HEK293 (cell line): Measurements from ENCODE around the gene PYY.

Experiments
- EGR2 ChIP-seq: fragments of 450-650 bp; formaldehyde crosslinking; IDR thresholded peaks from 2 replicates; pipeline ENCODE4 v1.5.1; 2016; ENCODE audit warnings: low read depth, missing biosample characterization, missing genetic modification characterization
- FEZF1 ChIP-seq: fragments of 450-650 bp; formaldehyde crosslinking; IDR thresholded peaks from 2 replicates; pipeline ENCODE4 v1.5.1; 2016; ENCODE audit warnings: missing biosample characterization, missing genetic modification characterization
- GFI1B ChIP-seq: fragments of 450-650 bp; formaldehyde crosslinking; IDR thresholded peaks from 2 replicates; pipeline ENCODE4 v1.5.1; 2016; ENCODE audit warnings: missing biosample characterization, missing genetic modification characterization
- GLI2 ChIP-seq: fragments of 450-650 bp; formaldehyde crosslinking; IDR thresholded peaks from 2 replicates; pipeline ENCODE4; 2017; ENCODE audit warnings: missing biosample characterization, missing genetic modification characterization, low read depth, borderline replicate concordance
- HOXC10 ChIP-seq: sonication (generic); formaldehyde crosslinking; IDR thresholded peaks from 2 replicates; pipeline ENCODE4 v1.8.1; 2023; ENCODE audit warnings: mild to moderate bottlenecking, missing genetic modification reagents
- HOXD13 ChIP-seq: sonication (generic); formaldehyde crosslinking; IDR thresholded peaks from 2 replicates; pipeline ENCODE4 v1.8.0; 2022; ENCODE audit warnings: missing genetic modification reagents, borderline replicate concordance
- RBAK ChIP-seq: fragments of 450-650 bp; formaldehyde crosslinking; IDR thresholded peaks from 2 replicates; pipeline ENCODE4 v1.5.1; 2016; ENCODE audit warnings: missing biosample characterization, missing genetic modification characterization
- SCRT1 ChIP-seq: fragments of 450-650 bp; formaldehyde crosslinking; IDR thresholded peaks from 2 replicates; pipeline ENCODE4 v1.5.1; 2016; ENCODE audit warnings: missing biosample characterization, missing genetic modification characterization, borderline replicate concordance
- SCRT2 ChIP-seq: fragments of 450-650 bp; formaldehyde crosslinking; IDR thresholded peaks from 2 replicates; pipeline ENCODE4 v1.5.1; 2016; ENCODE audit warnings: missing biosample characterization, missing genetic modification characterization
- SP3 ChIP-seq: fragments of 450-650 bp; formaldehyde crosslinking; IDR thresholded peaks from 2 replicates; pipeline ENCODE4 v1.5.1; 2016; ENCODE audit warnings: missing biosample characterization, missing genetic modification characterization
- TCF7L2 ChIP-seq: IDR thresholded peaks from 2 replicates; pipeline ENCODE4 v1.6.1; 2011; ENCODE audit warnings: low read depth, mild to moderate bottlenecking, inconsistent platforms, low read length, moderate library complexity, borderline replicate concordance
- ZBTB17 ChIP-seq: fragments of 450-650 bp; formaldehyde crosslinking; IDR thresholded peaks from 2 replicates; pipeline ENCODE4 v1.5.1; 2016; ENCODE audit warnings: missing biosample characterization, missing genetic modification characterization
- ZBTB20 ChIP-seq: fragments of 450-650 bp; formaldehyde crosslinking; IDR thresholded peaks from 2 replicates; pipeline ENCODE4 v1.5.1; 2016; ENCODE audit warnings: missing biosample characterization, missing genetic modification characterization
- ZNF10 ChIP-seq: fragments of 450-650 bp; formaldehyde crosslinking; IDR thresholded peaks from 2 replicates; pipeline ENCODE4 v1.5.1; 2017; ENCODE audit warnings: missing biosample characterization, missing genetic modification characterization
- ZNF157 ChIP-seq: fragments of 450-650 bp; formaldehyde crosslinking; IDR thresholded peaks from 2 replicates; pipeline ENCODE4 v1.5.1; 2016; ENCODE audit warnings: missing biosample characterization, missing genetic modification characterization
- ZNF239 ChIP-seq: fragments of 450-650 bp; formaldehyde crosslinking; IDR thresholded peaks from 2 replicates; pipeline ENCODE4 v1.5.1; 2016; ENCODE audit warnings: missing biosample characterization, missing genetic modification characterization
- ZNF341 ChIP-seq: fragments of 450-650 bp; formaldehyde crosslinking; IDR thresholded peaks from 2 replicates; pipeline ENCODE4; 2016; ENCODE audit warnings: low read depth, missing biosample characterization, missing genetic modification characterization
- ZNF366 ChIP-seq: fragments of 450-650 bp; formaldehyde crosslinking; conservative IDR thresholded peaks from 2 replicates; pipeline ENCODE4 v1.5.1; 2016; ENCODE audit warnings: missing biosample characterization, missing genetic modification characterization
- ZNF426 ChIP-seq: fragments of 450-650 bp; formaldehyde crosslinking; IDR thresholded peaks from 2 replicates; pipeline ENCODE4 v1.5.1; 2017; ENCODE audit warnings: missing biosample characterization, missing genetic modification characterization, mild to moderate bottlenecking, inconsistent platforms, moderate library complexity
- ZNF473 ChIP-seq: fragments of 450-650 bp; formaldehyde crosslinking; IDR thresholded peaks from 2 replicates; pipeline ENCODE4 v1.5.1; 2017; ENCODE audit warnings: missing biosample characterization, missing genetic modification characterization
- ZNF571 ChIP-seq: fragments of 450-650 bp; formaldehyde crosslinking; IDR thresholded peaks from 2 replicates; pipeline ENCODE4 v1.5.0; 2017; ENCODE audit warnings: missing biosample characterization, missing genetic modification characterization
- ZNF621 ChIP-seq: fragments of 450-650 bp; formaldehyde crosslinking; IDR thresholded peaks from 2 replicates; pipeline ENCODE4 v1.5.1; 2017; ENCODE audit warnings: missing biosample characterization, missing genetic modification characterization
- ZNF654 ChIP-seq: fragments of 450-650 bp; formaldehyde crosslinking; IDR thresholded peaks from 2 replicates; pipeline ENCODE4 v1.5.1; 2016; ENCODE audit warnings: low read depth, missing biosample characterization, missing genetic modification characterization
- ZNF664 ChIP-seq: fragments of 450-650 bp; formaldehyde crosslinking; IDR thresholded peaks from 2 replicates; pipeline ENCODE4 v1.5.1; 2016; ENCODE audit warnings: missing biosample characterization, missing genetic modification characterization
- ZNF776 ChIP-seq: fragments of 450-650 bp; formaldehyde crosslinking; IDR thresholded peaks from 2 replicates; pipeline ENCODE4 v1.5.0; 2017; ENCODE audit warnings: missing biosample characterization, missing genetic modification characterization, borderline replicate concordance
- ZNF830 ChIP-seq: fragments of 450-650 bp; IDR thresholded peaks from 2 replicates; pipeline ENCODE4 v1.5.0; 2018; ENCODE audit warnings: missing biosample characterization, missing genetic modification characterization, low read depth, mild to moderate bottlenecking, moderate library complexity
- ZNF843 ChIP-seq: fragments of 450-650 bp; formaldehyde crosslinking; IDR thresholded peaks from 2 replicates; pipeline ENCODE4 v1.5.1; 2016; ENCODE audit warnings: missing biosample characterization, missing genetic modification characterization
- TF ChIP-seq, protein P1 (sequence below): fragments of 450-650 bp; formaldehyde crosslinking; IDR thresholded peaks from 2 replicates; pipeline ENCODE4 v1.5.1; 2017; ENCODE audit warnings: missing biosample characterization, missing genetic modification characterization
- TF ChIP-seq, protein P2 (sequence below): fragments of 450-650 bp; formaldehyde crosslinking; IDR thresholded peaks from 2 replicates; pipeline ENCODE4 v1.5.1; 2016; ENCODE audit warnings: missing biosample characterization, missing genetic modification characterization
- TF ChIP-seq, protein P3 (sequence below): fragments of 450-650 bp; formaldehyde crosslinking; optimal IDR thresholded peaks from 2 replicates; pipeline ENCODE3; 2016; ENCODE audit warnings: missing biosample characterization, mild to moderate bottlenecking, missing genetic modification characterization
- TF ChIP-seq, protein P4 (sequence below): fragments of 450-650 bp; formaldehyde crosslinking; IDR thresholded peaks from 2 replicates; pipeline ENCODE4 v1.5.1; 2016; ENCODE audit warnings: missing biosample characterization, missing genetic modification characterization
- TF ChIP-seq, protein P5 (sequence below): sonication (generic); formaldehyde crosslinking; IDR thresholded peaks from 2 replicates; pipeline ENCODE4 v1.8.1; 2022; ENCODE audit warnings: mild to moderate bottlenecking, moderate library complexity, missing genetic modification reagents
- TF ChIP-seq, protein P6 (sequence below): fragments of 450-650 bp; formaldehyde crosslinking; IDR thresholded peaks from 2 replicates; pipeline ENCODE4 v1.5.1; 2016; ENCODE audit warnings: missing biosample characterization, missing genetic modification characterization

Gene PYY

DNA sequence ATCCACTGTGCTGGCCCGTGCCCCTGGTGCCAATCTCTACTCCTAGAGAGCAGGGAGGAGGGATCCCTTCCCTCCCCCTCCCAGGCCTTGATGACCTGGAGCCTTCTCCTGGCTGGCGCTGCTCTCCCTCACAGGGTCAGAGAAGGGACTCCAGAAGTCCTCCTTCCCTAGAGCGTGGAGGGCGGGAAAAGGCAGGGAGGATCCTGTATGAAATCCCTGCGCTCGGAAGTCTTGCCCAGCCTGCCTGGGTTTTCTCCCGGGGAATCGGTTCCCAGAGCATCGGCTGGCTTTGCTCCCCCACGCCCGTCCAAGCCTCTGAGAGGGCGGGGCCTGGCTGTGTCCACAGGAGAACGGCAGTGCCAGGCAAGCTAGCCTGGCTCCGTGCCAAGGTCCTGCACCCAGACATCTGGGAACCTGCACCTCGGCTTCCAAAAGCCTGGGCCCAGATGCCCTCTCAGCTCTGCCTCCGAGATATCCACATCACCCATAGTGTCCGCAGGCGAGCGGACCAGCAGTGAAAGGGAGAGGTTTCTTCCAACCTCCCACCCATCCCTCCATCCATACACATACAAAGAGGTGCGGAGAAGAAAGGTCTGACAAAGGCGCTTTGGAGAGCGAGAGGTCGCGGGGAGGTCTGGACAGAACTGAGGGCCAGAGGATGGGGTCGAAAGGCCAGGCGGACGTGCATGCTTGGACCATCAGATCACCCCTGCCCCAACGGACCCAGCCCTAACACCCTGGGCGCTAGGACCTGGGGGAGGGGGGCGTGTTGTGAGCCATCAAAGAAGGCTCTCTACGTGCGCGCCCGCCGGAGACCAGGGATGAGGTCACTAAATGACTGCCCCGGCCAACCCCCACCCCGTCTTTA is 47.5 kb downstream of the PYY start (continued):
- TF ChIP-seq ZNF366 (tag by site-specific recombination) (peak; percentile 100), TCF7L2 (peak; percentile 86), ZBTB17 (tag by site-specific recombination) (peak; percentile 96), ZNF239 (tag by site-specific recombination) (no peak), ZNF341 (tag by site-specific recombination) (peak; percentile 49), EGR2 (tag by site-specific recombination) (no peak), GFI1B (tag by site-specific recombination) (no peak), GLI2 (tag by site-specific recombination) (no peak), ZNF426 (no peak), ZNF830 (tag by site-specific recombination) (no peak), FEZF1 (tag by site-specific recombination) (no peak), HOXC10 (CRISPR knock-in tag) (no peak), ZNF843 (tag by site-specific recombination) (0 out of 2 replicates have a peak, but pooled peaks have one; percentile 17), ZNF664 (no peak), ZNF10 (tag by site-specific recombination) (no peak), ZNF621 (tag by site-specific recombination) (no peak), ZNF571 (tag by site-specific recombination) (no peak), ZBTB20 (tag by site-specific recombination) (0 out of 2 replicates have a peak, but pooled peaks have one; percentile 57), ZNF654 (tag by site-specific recombination) (no peak), ZNF473 (tag by site-specific recombination) (no peak), HOXD13 (CRISPR knock-in tag) (no peak), RBAK (tag by site-specific recombination) (no peak), SP3 (tag by site-specific recombination) (peak; percentile 77), SCRT2 (tag by site-specific recombination) (no peak), ZNF776 (no peak), ZNF157 (tag by site-specific recombination) (no peak), SCRT1 (no peak)
- TF ChIP-seq, protein P1, sequence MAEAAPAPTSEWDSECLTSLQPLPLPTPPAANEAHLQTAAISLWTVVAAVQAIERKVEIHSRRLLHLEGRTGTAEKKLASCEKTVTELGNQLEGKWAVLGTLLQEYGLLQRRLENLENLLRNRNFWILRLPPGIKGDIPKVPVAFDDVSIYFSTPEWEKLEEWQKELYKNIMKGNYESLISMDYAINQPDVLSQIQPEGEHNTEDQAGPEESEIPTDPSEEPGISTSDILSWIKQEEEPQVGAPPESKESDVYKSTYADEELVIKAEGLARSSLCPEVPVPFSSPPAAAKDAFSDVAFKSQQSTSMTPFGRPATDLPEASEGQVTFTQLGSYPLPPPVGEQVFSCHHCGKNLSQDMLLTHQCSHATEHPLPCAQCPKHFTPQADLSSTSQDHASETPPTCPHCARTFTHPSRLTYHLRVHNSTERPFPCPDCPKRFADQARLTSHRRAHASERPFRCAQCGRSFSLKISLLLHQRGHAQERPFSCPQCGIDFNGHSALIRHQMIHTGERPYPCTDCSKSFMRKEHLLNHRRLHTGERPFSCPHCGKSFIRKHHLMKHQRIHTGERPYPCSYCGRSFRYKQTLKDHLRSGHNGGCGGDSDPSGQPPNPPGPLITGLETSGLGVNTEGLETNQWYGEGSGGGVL (tag by site-specific recombination), result peak; percentile 72
- TF ChIP-seq, protein P2, sequence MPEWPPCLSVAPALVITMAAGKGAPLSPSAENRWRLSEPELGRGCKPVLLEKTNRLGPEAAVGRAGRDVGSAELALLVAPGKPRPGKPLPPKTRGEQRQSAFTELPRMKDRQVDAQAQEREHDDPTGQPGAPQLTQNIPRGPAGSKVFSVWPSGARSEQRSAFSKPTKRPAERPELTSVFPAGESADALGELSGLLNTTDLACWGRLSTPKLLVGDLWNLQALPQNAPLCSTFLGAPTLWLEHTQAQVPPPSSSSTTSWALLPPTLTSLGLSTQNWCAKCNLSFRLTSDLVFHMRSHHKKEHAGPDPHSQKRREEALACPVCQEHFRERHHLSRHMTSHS (tag by site-specific recombination), result no peak
- TF ChIP-seq, protein P3, sequence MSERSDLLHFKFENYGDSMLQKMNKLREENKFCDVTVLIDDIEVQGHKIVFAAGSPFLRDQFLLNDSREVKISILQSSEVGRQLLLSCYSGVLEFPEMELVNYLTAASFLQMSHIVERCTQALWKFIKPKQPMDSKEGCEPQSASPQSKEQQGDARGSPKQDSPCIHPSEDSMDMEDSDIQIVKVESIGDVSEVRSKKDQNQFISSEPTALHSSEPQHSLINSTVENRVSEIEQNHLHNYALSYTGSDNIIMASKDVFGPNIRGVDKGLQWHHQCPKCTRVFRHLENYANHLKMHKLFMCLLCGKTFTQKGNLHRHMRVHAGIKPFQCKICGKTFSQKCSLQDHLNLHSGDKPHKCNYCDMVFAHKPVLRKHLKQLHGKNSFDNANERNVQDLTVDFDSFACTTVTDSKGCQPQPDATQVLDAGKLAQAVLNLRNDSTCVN (tag by site-specific recombination), result peak; percentile 64
- TF ChIP-seq, protein P4, sequence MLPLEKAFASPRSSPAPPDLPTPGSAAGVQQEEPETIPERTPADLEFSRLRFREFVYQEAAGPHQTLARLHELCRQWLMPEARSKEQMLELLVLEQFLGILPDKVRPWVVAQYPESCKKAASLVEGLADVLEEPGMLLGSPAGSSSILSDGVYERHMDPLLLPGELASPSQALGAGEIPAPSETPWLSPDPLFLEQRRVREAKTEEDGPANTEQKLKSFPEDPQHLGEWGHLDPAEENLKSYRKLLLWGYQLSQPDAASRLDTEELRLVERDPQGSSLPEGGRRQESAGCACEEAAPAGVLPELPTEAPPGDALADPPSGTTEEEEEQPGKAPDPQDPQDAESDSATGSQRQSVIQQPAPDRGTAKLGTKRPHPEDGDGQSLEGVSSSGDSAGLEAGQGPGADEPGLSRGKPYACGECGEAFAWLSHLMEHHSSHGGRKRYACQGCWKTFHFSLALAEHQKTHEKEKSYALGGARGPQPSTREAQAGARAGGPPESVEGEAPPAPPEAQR (tag by site-specific recombination), result no peak
- TF ChIP-seq, protein P5, sequence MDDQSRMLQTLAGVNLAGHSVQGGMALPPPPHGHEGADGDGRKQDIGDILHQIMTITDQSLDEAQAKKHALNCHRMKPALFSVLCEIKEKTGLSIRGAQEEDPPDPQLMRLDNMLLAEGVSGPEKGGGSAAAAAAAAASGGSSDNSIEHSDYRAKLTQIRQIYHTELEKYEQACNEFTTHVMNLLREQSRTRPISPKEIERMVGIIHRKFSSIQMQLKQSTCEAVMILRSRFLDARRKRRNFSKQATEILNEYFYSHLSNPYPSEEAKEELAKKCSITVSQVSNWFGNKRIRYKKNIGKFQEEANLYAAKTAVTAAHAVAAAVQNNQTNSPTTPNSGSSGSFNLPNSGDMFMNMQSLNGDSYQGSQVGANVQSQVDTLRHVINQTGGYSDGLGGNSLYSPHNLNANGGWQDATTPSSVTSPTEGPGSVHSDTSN, result no peak; the same call in 1 of the 2 replicates
- TF ChIP-seq, protein P6, sequence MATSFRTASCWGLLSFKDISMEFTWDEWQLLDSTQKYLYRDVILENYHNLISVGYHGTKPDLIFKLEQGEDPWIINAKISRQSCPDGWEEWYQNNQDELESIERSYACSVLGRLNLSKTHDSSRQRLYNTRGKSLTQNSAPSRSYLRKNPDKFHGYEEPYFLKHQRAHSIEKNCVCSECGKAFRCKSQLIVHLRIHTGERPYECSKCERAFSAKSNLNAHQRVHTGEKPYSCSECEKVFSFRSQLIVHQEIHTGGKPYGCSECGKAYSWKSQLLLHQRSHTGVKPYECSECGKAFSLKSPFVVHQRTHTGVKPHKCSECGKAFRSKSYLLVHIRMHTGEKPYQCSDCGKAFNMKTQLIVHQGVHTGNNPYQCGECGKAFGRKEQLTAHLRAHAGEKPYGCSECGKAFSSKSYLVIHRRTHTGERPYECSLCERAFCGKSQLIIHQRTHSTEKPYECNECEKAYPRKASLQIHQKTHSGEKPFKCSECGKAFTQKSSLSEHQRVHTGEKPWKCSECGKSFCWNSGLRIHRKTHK (tag by site-specific recombination), result no peak
